Spleen (tissue), 7 donors: ENCODE measurements around the gene DTNA.

Source experiments
- CTCF ChIP-seq, 11 experiments: fragments of 200-600 bp in 7 of 11; fragments of 450-650 bp in 4 of 11; sonication (generic) in 4 of 11; IDR thresholded peaks in 8 of 11; conservative IDR thresholded peaks in 3 of 11; 1 replicate in 7 of 11; 2 replicates in 4 of 11; pipeline versions ENCODE4 v1.4.0 to v1.8.0; 2016 to 2021; ENCODE audit warnings: antibody characterized with exemption in 11 of 11, inconsistent platforms in 4 of 11, mild to moderate bottlenecking in 1 of 11
- POLR2A ChIP-seq, 3 donors: fragments of 450-650 bp; IDR thresholded peaks; one replicate each; pipeline ENCODE4 v1.5.1; 2017; ENCODE audit warnings: antibody characterized with exemption in 3 of 3, mild to moderate bottlenecking in 1 of 3
- POLR2AphosphoS5 ChIP-seq, 3 donors: sonication (generic); formaldehyde crosslinking; IDR thresholded peaks; one replicate each; pipeline ENCODE4 v1.5.1; 2017; ENCODE audit warnings: antibody characterized with exemption in 3 of 3
- donor health status: DM: no; HTN: no; CAD: no; lungs with moderate emphysema.
- donor health status: DM: no; HTN: no; CAD: no.
- donor health status: DM: no; HTN: no; CAD: no.

GRCh38 chr18:34779112-34779511 is 69.0 kb downstream of the DTNA start:
- no peak for TF ChIP-seq POLR2AphosphoS5 (IDR thresholded peaks at IDR 0.05)
- TF ChIP-seq CTCF (IDR thresholded peaks at IDR 0.05 in 8 of 11, conservative IDR thresholded peaks at IDR 0.05 in 3 of 11): no peak
- no peak for TF ChIP-seq POLR2A (IDR thresholded peaks at IDR 0.05)
